HCT116 (cell line): Measurements from ENCODE around the gene SERPINI1. TPM values are rescaled to one million over a fixed set of nuclear protein-coding genes. Genes with fewer than 3 reads are reported as not detected.

ENCODE experiments used
- ATAC-seq: fragments of 200-7000 bp; cut with Tn5 transposase; 2 replicates; pipeline ENCODE4 v1.9.1; 2020; ENCODE audit warnings: mild to moderate bottlenecking, moderate library complexity
- BruUV-seq: library from RNA; stranded (reverse); fragments of 400-500 nt; replicated peaks from 2 replicates; lab custom pipeline; 2021; lab: Mats Ljungman, UMichigan
- CTCF ChIA-PET: fragments of 300-600 bp; sonication (Branson Sonifier 250); formaldehyde crosslinking; loops from one replicate; lab custom pipeline; 2021; ENCODE audit warnings: antibody characterized with exemption; lab: Charles Lee
- POLR2A ChIA-PET: fragments of 300-600, 350-600 bp; sonication (Branson Sonifier 250); formaldehyde crosslinking; loops from one replicate; lab custom pipeline; 2021; ENCODE audit warnings: antibody characterized with exemption; lab: Charles Lee
- RAD21 ChIA-PET, 2 experiments: fragments of 300-600 bp; sonication (Branson Sonifier 250); formaldehyde crosslinking; loops; one replicate each; lab custom pipeline; 2023; ENCODE audit warnings: low total read pairs in 2 of 2; ENCODE audit not compliant: uncharacterized antibody in 2 of 2, unreplicated experiment in 2 of 2, low non-redundant PET in 1 of 2; lab: Charles Lee
- DNase-seq: peaks from one replicate; pipeline ENCODE4 v3.0.0-alpha.2; 2010; ENCODE audit warnings: low read depth, low spot score
- H2AFZ ChIP-seq: fragments of 200-600 bp; shearing (Covaris generic), sonication (generic); 2 replicates; pipeline ENCODE4 v1.6.1; 2017; ENCODE audit warnings: low read depth, mixed run types, mixed read lengths, antibody characterized with exemption, low read length; ENCODE audit not compliant: poor library complexity, severe bottlenecking
- H3K27ac ChIP-seq: 2 replicates; pipeline ENCODE4 v1.5.1; 2012; ENCODE audit warnings: low read depth, low read length
- H3K27me3 ChIP-seq: fragments of 200-600 bp; sonication (generic); 2 replicates; pipeline ENCODE4 v1.6.1; 2016; ENCODE audit warnings: mixed run types, low read length, mixed read lengths; ENCODE audit not compliant: insufficient read depth
- H3K36me3 ChIP-seq, 2 experiments: fragments of 200-500 bp in 1 of 2; fragments of 200-600 bp in 1 of 2; sonication (Bioruptor generic) in 1 of 2; sonication (generic) in 1 of 2; 2 replicates each; pipeline versions ENCODE4 v1.5.1 to v1.6.1; 2014 to 2016; ENCODE audit warnings: low read length in 2 of 2, inconsistent platforms in 1 of 2, mixed read lengths in 1 of 2, mixed run types in 1 of 2; ENCODE audit not compliant: insufficient read depth in 2 of 2, control insufficient read depth in 1 of 2
- H3K4me1 ChIP-seq, 2 experiments: fragments of 200-600 bp in 1 of 2; sonication (generic) in 1 of 2; 2 replicates each; pipeline versions ENCODE4 v1.5.1 to v1.6.1; 2012 to 2017; ENCODE audit warnings: low read length in 2 of 2, inconsistent platforms in 1 of 2, mild to moderate bottlenecking in 1 of 2, mixed read lengths in 1 of 2, mixed run types in 1 of 2, moderate library complexity in 1 of 2; ENCODE audit not compliant: insufficient read depth in 2 of 2, control insufficient read depth in 1 of 2
- H3K4me2 ChIP-seq: fragments of 200-600 bp; sonication (generic); 2 replicates; pipeline ENCODE4 v1.6.1; 2017; ENCODE audit warnings: mixed run types, low read length, mixed read lengths
- H3K4me3 ChIP-seq, 2 experiments: fragments of 200-600 bp in 1 of 2; sonication (generic) in 1 of 2; replicated peaks in 1 of 2; 2 replicates each; pipeline ENCODE4 v1.5.1; 2011 to 2016; ENCODE audit warnings: low read length in 2 of 2, control low read depth in 1 of 2, low read depth in 1 of 2, mild to moderate bottlenecking in 1 of 2, mixed read lengths in 1 of 2, mixed run types in 1 of 2
- H3K79me2 ChIP-seq: fragments of 200-600 bp; sonication (generic); 2 replicates; pipeline ENCODE4 v1.6.1; 2017; ENCODE audit warnings: mild to moderate bottlenecking, mixed run types, low read length, moderate library complexity, mixed read lengths; ENCODE audit not compliant: insufficient read depth
- H3K9ac ChIP-seq: fragments of 200-600 bp; sonication (generic); 2 replicates; pipeline ENCODE4 v1.6.1; 2016; ENCODE audit warnings: low read length, mixed read lengths
- H3K9me2 ChIP-seq: fragments of 200-600 bp; sonication (generic), shearing (Covaris generic); 2 replicates; pipeline ENCODE4 v1.6.1; 2017; ENCODE audit warnings: mixed run types, mild to moderate bottlenecking, moderate library complexity; ENCODE audit not compliant: insufficient read depth
- H3K9me3 ChIP-seq, 2 experiments: fragments of 200-500 bp in 1 of 2; fragments of 200-600 bp in 1 of 2; sonication (Bioruptor generic) in 1 of 2; sonication (generic) in 1 of 2; 2 replicates each; pipeline ENCODE4 v1.6.1; 2014 to 2017; ENCODE audit warnings: low read length in 2 of 2, mixed read lengths in 2 of 2, inconsistent platforms in 1 of 2, low read depth in 1 of 2, mild to moderate bottlenecking in 1 of 2, mixed run types in 1 of 2, moderate library complexity in 1 of 2; ENCODE audit not compliant: control insufficient read depth in 1 of 2, insufficient read depth in 1 of 2
- H4K20me1 ChIP-seq: fragments of 200-600 bp; sonication (generic), shearing (Covaris generic); 2 replicates; pipeline ENCODE4 v1.6.1; 2017; ENCODE audit warnings: mixed run types, mild to moderate bottlenecking, moderate library complexity; ENCODE audit not compliant: insufficient read depth
- ATF3 ChIP-seq: IDR thresholded peaks from 2 replicates; pipeline ENCODE4 v1.6.1; 2012
- CBX3 ChIP-seq: IDR thresholded peaks from 2 replicates; pipeline ENCODE4 v1.6.1; 2012; ENCODE audit warnings: low read depth
- CEBPB ChIP-seq: IDR thresholded peaks from 2 replicates; pipeline ENCODE4 v1.6.1; 2012; ENCODE audit warnings: low read depth
- CTCF ChIP-seq, 3 experiments: fragments of 200-600 bp in 1 of 3; sonication (generic) in 1 of 3; IDR thresholded peaks in 2 of 3; conservative IDR thresholded peaks in 1 of 3; 2 replicates each; pipeline ENCODE4 v1.5.1; 2012 to 2017; ENCODE audit warnings: low read depth in 2 of 3, low read length in 2 of 3, antibody characterized with exemption in 1 of 3, borderline replicate concordance in 1 of 3, control low read depth in 1 of 3, mild to moderate bottlenecking in 1 of 3, mixed read lengths in 1 of 3, mixed run types in 1 of 3, moderate library complexity in 1 of 3; ENCODE audit not compliant: insufficient read depth in 1 of 3
- EGR1 ChIP-seq: IDR thresholded peaks from 2 replicates; pipeline ENCODE4 v1.6.1; 2012; ENCODE audit warnings: low read depth
- EZH2 ChIP-seq: fragments of 200-600 bp; sonication (generic); IDR thresholded peaks from 2 replicates; pipeline ENCODE4 v1.6.1; 2017; ENCODE audit warnings: antibody characterized with exemption, mixed run types
- FOSL1 ChIP-seq: IDR thresholded peaks from 2 replicates; pipeline ENCODE4 v1.6.1; 2012; ENCODE audit warnings: low read depth
- MAX ChIP-seq: IDR thresholded peaks from 2 replicates; pipeline ENCODE4 v1.6.1; 2012
- POLR2A ChIP-seq: IDR thresholded peaks from 2 replicates; pipeline ENCODE4 v1.7.0; 2011; ENCODE audit warnings: borderline replicate concordance; ENCODE audit not compliant: insufficient read depth, insufficient read length; ENCODE audit errors: extremely low read depth
- RAD21 ChIP-seq: IDR thresholded peaks from 2 replicates; pipeline ENCODE4 v1.6.1; 2012; ENCODE audit warnings: low read depth, mild to moderate bottlenecking
- REST ChIP-seq: IDR thresholded peaks from 2 replicates; pipeline ENCODE4 v1.6.1; 2012; ENCODE audit warnings: low read depth
- SIN3A ChIP-seq: IDR thresholded peaks from 2 replicates; pipeline ENCODE4 v1.6.1; 2012; ENCODE audit warnings: low read depth
- SP1 ChIP-seq: IDR thresholded peaks from 2 replicates; pipeline ENCODE4 v1.6.1; 2012; ENCODE audit warnings: low read depth
- YY1 ChIP-seq: IDR thresholded peaks from 2 replicates; pipeline ENCODE4 v1.6.1; 2011; ENCODE audit warnings: low read length, low read depth, moderate library complexity, mild to moderate bottlenecking; ENCODE audit not compliant: insufficient replicate concordance; ENCODE audit errors: extremely low read depth
- ZBTB33 ChIP-seq: IDR thresholded peaks from 2 replicates; pipeline ENCODE4 v1.6.1; 2011; ENCODE audit warnings: mild to moderate bottlenecking, low read length, moderate library complexity; ENCODE audit not compliant: insufficient replicate concordance; ENCODE audit errors: extremely low read depth
- ZNF274 ChIP-seq: fragments of 200-500 bp; sonication (Bioruptor generic); IDR thresholded peaks from 2 replicates; pipeline ENCODE4 v1.6.1; 2014; ENCODE audit warnings: mild to moderate bottlenecking, low read depth, low read length, inconsistent platforms
- intact Hi-C: fragments of 100-400 bp; cut with micrococcal nuclease; formaldehyde crosslinking; loops from 2 replicates; pipeline ENCODE4 v1.10.0; 2022
- total RNA-seq: library from RNA; stranded (reverse); gene quantifications from one replicate; pipeline ENCODE4 v1.2.1, GENCODE V29; 2021; ENCODE audit not compliant: unreplicated experiment

Gene SERPINI1
- total RNA-seq, 1 experiment from 2014 or later = 6.5 TPM

GRCh38 chr3:167859610-167860009 is 124.1 kb downstream of the SERPINI1 start:
- Histone ChIP-seq H3K79me2 (no peaks in the 10 kb centered on the region), H2AFZ (no peak overlapping the region), H3K27ac (no peak overlapping the region), H4K20me1 (no peaks in the 10 kb centered on the region), H3K4me1 (no peaks in the 10 kb centered on the region), H3K9me2 (no peaks in the 10 kb centered on the region), H3K4me3 (no peak overlapping the region), H3K9ac (no peak overlapping the region), H3K9me3 (no peaks in the 10 kb centered on the region), H3K27me3 (no peaks in the 10 kb centered on the region), H3K36me3 (no peaks in the 10 kb centered on the region), H3K4me2 (no peak overlapping the region)
- ChIA-PET CTCF (interaction anchor here (1.5 kb wide), 1 partner anchor 22 kb away, joined by 4 read pairs; no protein-coding TSS in a partner anchor), RAD21 (no interaction called here), POLR2A (no interaction called here)
- ATAC-seq (no peak), DNase-seq (no peak)
- BruUV-seq = no TSS peak
- TF ChIP-seq ATF3 = no peak
- no peak for TF ChIP-seq YY1
- TF ChIP-seq SIN3A = no peak
- no peak for TF ChIP-seq CBX3
- TF ChIP-seq RAD21 = no peak
- no peak for TF ChIP-seq REST
- no peak for TF ChIP-seq EGR1
- no peak for TF ChIP-seq ZNF274
- TF ChIP-seq FOSL1 = no peak
- TF ChIP-seq CEBPB = no peak
- no peak for TF ChIP-seq ZBTB33
- no peak for TF ChIP-seq POLR2A
- no peak for TF ChIP-seq SP1
- no peak for TF ChIP-seq EZH2
- TF ChIP-seq CTCF (IDR thresholded peaks at IDR 0.05 in 2 of 3, conservative IDR thresholded peaks at IDR 0.05 in 1 of 3; ENCODE audit: borderline replicate concordance in 1 of 3, insufficient read depth in 1 of 3, low read depth in 2 of 3, low read length in 2 of 3) = no peak
- TF ChIP-seq MAX = no peak
- TF ChIP-seq, all 23 proteins: peak for 0
- intact Hi-C loops = no loop called here
